B cell (primary cell): ENCODE measurements around the gene ANKRD35. TPM values are rescaled to one million over a fixed set of nuclear protein-coding genes. Genes with fewer than 3 reads are reported as not detected.

Experiments used
- ATAC-seq: fragments of 200-7000 bp; cut with Tn5 transposase; one replicate; pipeline ENCODE4 v1.10.0; 2021; ENCODE audit warnings: low read depth, mild to moderate bottlenecking, moderate number of reproducible peaks, moderate library complexity
- CTCF ChIA-PET: fragments of 350-600 bp; sonication (Branson Sonifier 250); formaldehyde crosslinking; loops from one replicate; lab custom pipeline; 2021; ENCODE audit warnings: antibody characterized with exemption, inconsistent platforms; lab: Charles Lee
- POLR2A ChIA-PET: fragments of 350-600 bp; sonication (Branson Sonifier 250); formaldehyde crosslinking; loops from one replicate; lab custom pipeline; 2021; ENCODE audit warnings: antibody characterized with exemption; lab: Charles Lee
- DNase-seq: peaks from one replicate; pipeline ENCODE4 v3.0.0; 2013
- H2AFZ ChIP-seq: 2 replicates; pipeline ENCODE4 v1.6.1; 2012; ENCODE audit warnings: mild to moderate bottlenecking, low read depth, low read length; ENCODE audit not compliant: insufficient read depth, poor library complexity, severe bottlenecking
- H3K27ac ChIP-seq, 2 donors: 1 replicate in 1 of 2; 2 replicates in 1 of 2; pipeline ENCODE4 v1.5.1; 2012 to 2013; ENCODE audit warnings: low read length in 2 of 2, mild to moderate bottlenecking in 2 of 2, moderate library complexity in 1 of 2
- H3K27me3 ChIP-seq, 4 experiments: fragments of 200-600 bp in 1 of 4; sonication (generic) in 1 of 4; replicated peaks in 1 of 4; 1 replicate in 2 of 4; 2 replicates in 2 of 4; pipeline versions ENCODE4 v1.6.1 to v1.7.0; 2013 to 2016; ENCODE audit warnings: low read length in 3 of 4, mild to moderate bottlenecking in 2 of 4, mixed read lengths in 1 of 4, moderate library complexity in 1 of 4; ENCODE audit not compliant: insufficient read depth in 4 of 4, control insufficient read depth in 3 of 4; ENCODE audit errors: control extremely low read depth in 1 of 4
- H3K36me3 ChIP-seq, 2 experiments: replicated peaks in 1 of 2; 1 replicate in 1 of 2; 2 replicates in 1 of 2; pipeline versions ENCODE4 v1.6.1 to v1.7.1; 2013; ENCODE audit warnings: low read length in 1 of 2; ENCODE audit not compliant: insufficient read depth in 2 of 2, control insufficient read depth in 1 of 2; ENCODE audit errors: control extremely low read depth in 1 of 2, extremely low read depth in 1 of 2
- H3K4me1 ChIP-seq, 2 donors: fragments of 200-600 bp in 1 of 2; sonication (generic) in 1 of 2; 1 replicate in 1 of 2; 2 replicates in 1 of 2; pipeline versions ENCODE4 v1.5.1 to v1.6.1; 2013 to 2017; ENCODE audit warnings: low read length in 2 of 2; ENCODE audit not compliant: control insufficient read depth in 2 of 2, insufficient read depth in 2 of 2
- H3K4me2 ChIP-seq: replicated peaks from 2 replicates; pipeline ENCODE3; 2012; ENCODE audit warnings: mild to moderate bottlenecking, low read depth, low read length; ENCODE audit not compliant: poor library complexity, severe bottlenecking
- H3K4me3 ChIP-seq, 5 experiments: fragments of 200-600 bp in 1 of 5; sonication (generic) in 1 of 5; 1 replicate in 3 of 5; 2 replicates in 2 of 5; pipeline versions ENCODE4 v1.5.1 to v1.7.0; 2011 to 2016; ENCODE audit warnings: low read length in 4 of 5, mild to moderate bottlenecking in 4 of 5, low read depth in 2 of 5, control low read depth in 1 of 5, moderate library complexity in 1 of 5; ENCODE audit not compliant: insufficient read depth in 1 of 5; ENCODE audit errors: control extremely low read depth in 1 of 5, extremely low read depth in 1 of 5
- H3K79me2 ChIP-seq: fragments of 200-600 bp; sonication (generic); one replicate; pipeline ENCODE4 v1.6.0; 2016; ENCODE audit warnings: low read length; ENCODE audit not compliant: control insufficient read depth, insufficient read depth
- H3K9ac ChIP-seq: fragments of 200-600 bp; sonication (generic); 2 replicates; pipeline ENCODE4 v1.6.1; 2017; ENCODE audit warnings: mild to moderate bottlenecking, low read length, moderate library complexity
- H3K9me3 ChIP-seq, 3 donors: one replicate each; pipeline versions ENCODE4 v1.6.1 to v1.7.1; 2013; ENCODE audit warnings: low read length in 2 of 3; ENCODE audit not compliant: control insufficient read depth in 2 of 3, insufficient read depth in 1 of 3; ENCODE audit errors: control extremely low read depth in 1 of 3
- H4K20me1 ChIP-seq: 2 replicates; pipeline ENCODE4 v1.6.0; 2012; ENCODE audit warnings: mild to moderate bottlenecking, low read length; ENCODE audit not compliant: insufficient read depth, control insufficient read depth, poor library complexity, severe bottlenecking
- H3K27ac Mint-ChIP-seq: one replicate; pipeline ENCODE4 v1.8.0; 2021; ENCODE audit warnings: mixed read lengths
- H3K27me3 Mint-ChIP-seq: one replicate; pipeline ENCODE4 v1.8.0; 2021; ENCODE audit warnings: mixed read lengths
- H3K4me1 Mint-ChIP-seq: one replicate; pipeline ENCODE4 v1.8.0; 2021; ENCODE audit warnings: mixed read lengths
- H3K4me3 Mint-ChIP-seq: one replicate; pipeline ENCODE4 v1.8.0; 2021; ENCODE audit warnings: mixed read lengths
- H3K9me3 Mint-ChIP-seq: one replicate; pipeline ENCODE4 v1.8.0; 2022; ENCODE audit warnings: mixed read lengths; ENCODE audit not compliant: insufficient read depth
- EZH2 ChIP-seq: IDR thresholded peaks from 2 replicates; pipeline ENCODE4 v1.6.1; 2012; ENCODE audit warnings: borderline replicate concordance, low read depth, mild to moderate bottlenecking, moderate library complexity, low read length; ENCODE audit not compliant: insufficient read depth, poor library complexity, severe bottlenecking
- WGBS: methylation state at CpG from one replicate; pipeline ENCODE4 v1.1.5; 2013; ENCODE audit warnings: missing lambda C conversion rate; ENCODE audit not compliant: insufficient coverage; 5-methylcytosine and 5-hydroxymethylcytosine counted together
- intact Hi-C: fragments of 100-400 bp; cut with micrococcal nuclease; formaldehyde crosslinking; loops from one replicate; pipeline ENCODE4 v1.10.0; 2022
- polyA plus RNA-seq: library from polyadenylated mRNA; depleted of rRNA; stranded (reverse); fragments of >200 nt; gene quantifications from 2 replicates; pipeline ENCODE4 v1.2.3, GENCODE V29; 2012
- total RNA-seq, 2 donors: library from RNA; stranded (reverse); fragments of 120-200 nt in 1 of 2; gene quantifications; 1 replicate in 1 of 2; 2 replicates in 1 of 2; pipeline versions ENCODE4 v1.2.3 to v1.2.4, GENCODE V29; 2013 to 2022
- TF ChIP-seq, protein P1 (sequence below): fragments of 200-600 bp; IDR thresholded peaks from one replicate; pipeline ENCODE4 v1.8.0; 2022; ENCODE audit warnings: antibody characterized with exemption, mild to moderate bottlenecking

ANKRD35 gene
- total and polyA plus RNA-seq, 2 donors (not counting 1 experiment from before 2014, with no cell fraction given): 0.04 TPM; not detected in 1

DNA sequence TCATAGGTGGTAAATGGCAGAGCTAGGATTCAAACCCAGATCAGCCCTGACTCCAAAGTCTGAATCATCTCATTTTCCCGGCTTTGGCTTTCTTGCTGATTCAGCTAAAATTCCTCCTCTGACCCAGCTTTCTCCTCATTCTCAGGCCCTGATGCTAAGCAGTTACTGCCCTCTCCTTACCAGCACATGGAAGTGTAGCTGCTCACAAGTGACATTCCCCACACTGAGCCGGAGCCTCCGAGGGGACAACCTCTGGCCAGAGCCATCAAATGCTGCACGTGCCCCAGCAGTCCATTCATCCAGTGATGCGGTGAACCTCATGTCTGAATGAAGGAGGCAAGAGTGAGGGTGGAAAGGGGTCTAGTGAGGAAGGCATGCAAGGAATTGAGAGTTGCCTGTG, 13.1 kb upstream of the ANKRD35 start:
- H3K9me3 Mint-ChIP-seq: no peaks in the 10 kb centered on the region
- ChIA-PET POLR2A (no interaction called here), CTCF (no interaction called here)
- H3K4me1 Mint-ChIP-seq: no peaks in the 10 kb centered on the region
- H3K27me3 Mint-ChIP-seq: no peaks in the 10 kb centered on the region
- no peaks in the 10 kb centered on the region for H3K4me1 ChIP-seq
- no peak overlapping the region for H3K4me2 ChIP-seq
- intact Hi-C loops: no loop called here
- no peaks in the 10 kb centered on the region for H3K36me3 ChIP-seq
- H3K4me3 Mint-ChIP-seq: no peak overlapping the region
- no peaks in the 10 kb centered on the region for H3K27me3 ChIP-seq
- ATAC-seq: no peak
- no peaks in the 10 kb centered on the region for H4K20me1 ChIP-seq
- WGBS: 92% methylated on average over 5 of the region's 5 CpGs
- no peaks in the 10 kb centered on the region for H3K9me3 ChIP-seq
- H2AFZ ChIP-seq: no peak overlapping the region
- no peak overlapping the region for H3K4me3 ChIP-seq
- no peak for DNase-seq
- no peak overlapping the region for H3K27ac Mint-ChIP-seq
- H3K9ac ChIP-seq: no peak overlapping the region
- TF ChIP-seq, protein P1, sequence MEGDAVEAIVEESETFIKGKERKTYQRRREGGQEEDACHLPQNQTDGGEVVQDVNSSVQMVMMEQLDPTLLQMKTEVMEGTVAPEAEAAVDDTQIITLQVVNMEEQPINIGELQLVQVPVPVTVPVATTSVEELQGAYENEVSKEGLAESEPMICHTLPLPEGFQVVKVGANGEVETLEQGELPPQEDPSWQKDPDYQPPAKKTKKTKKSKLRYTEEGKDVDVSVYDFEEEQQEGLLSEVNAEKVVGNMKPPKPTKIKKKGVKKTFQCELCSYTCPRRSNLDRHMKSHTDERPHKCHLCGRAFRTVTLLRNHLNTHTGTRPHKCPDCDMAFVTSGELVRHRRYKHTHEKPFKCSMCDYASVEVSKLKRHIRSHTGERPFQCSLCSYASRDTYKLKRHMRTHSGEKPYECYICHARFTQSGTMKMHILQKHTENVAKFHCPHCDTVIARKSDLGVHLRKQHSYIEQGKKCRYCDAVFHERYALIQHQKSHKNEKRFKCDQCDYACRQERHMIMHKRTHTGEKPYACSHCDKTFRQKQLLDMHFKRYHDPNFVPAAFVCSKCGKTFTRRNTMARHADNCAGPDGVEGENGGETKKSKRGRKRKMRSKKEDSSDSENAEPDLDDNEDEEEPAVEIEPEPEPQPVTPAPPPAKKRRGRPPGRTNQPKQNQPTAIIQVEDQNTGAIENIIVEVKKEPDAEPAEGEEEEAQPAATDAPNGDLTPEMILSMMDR: no peak
- no peak for TF ChIP-seq EZH2
- no peak overlapping the region for H3K27ac ChIP-seq
- H3K79me2 ChIP-seq: no peaks in the 10 kb centered on the region

DNA sequence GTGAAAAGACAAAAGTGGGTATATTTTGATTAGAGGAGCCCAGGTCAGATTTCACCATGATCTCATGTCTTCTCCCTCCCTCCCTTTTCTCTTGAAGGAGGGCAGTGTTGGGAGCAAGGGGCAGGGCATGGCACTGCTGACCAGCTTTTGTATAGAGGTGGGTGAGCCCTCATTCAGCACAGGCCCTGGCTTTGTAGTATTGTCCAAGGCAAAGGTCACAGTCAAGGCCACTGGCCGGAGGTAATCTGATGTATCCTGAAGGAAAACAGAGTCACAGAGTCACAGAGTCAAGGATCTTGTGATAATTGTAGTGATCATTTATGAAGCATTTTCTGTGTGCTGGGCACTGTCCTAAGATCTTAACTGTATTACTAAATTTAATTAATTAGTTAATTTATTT, 12.3 kb upstream of the ANKRD35 start:
- no peak overlapping the region for H3K4me2 ChIP-seq
- no peaks in the 10 kb centered on the region for H3K79me2 ChIP-seq
- Mint-ChIP-seq H3K4me3 (no peak overlapping the region), H3K9me3 (no peaks in the 10 kb centered on the region), H3K27me3 (no peaks in the 10 kb centered on the region), H3K4me1 (no peaks in the 10 kb centered on the region), H3K27ac (no peak overlapping the region)
- ATAC-seq (no peak), DNase-seq (no peak)
- H3K9ac ChIP-seq: no peak overlapping the region
- H3K27ac ChIP-seq: no peak overlapping the region
- CTCF ChIA-PET: no interaction called here
- H4K20me1 ChIP-seq: no peaks in the 10 kb centered on the region
- TF ChIP-seq, protein P1: no peak
- no peak for TF ChIP-seq EZH2
- WGBS: 100% methylated on average over 1 of the region's 1 CpG
- H3K27me3 ChIP-seq: no peaks in the 10 kb centered on the region
- no peak overlapping the region for H2AFZ ChIP-seq
- no peaks in the 10 kb centered on the region for H3K4me1 ChIP-seq
- H3K9me3 ChIP-seq: no peaks in the 10 kb centered on the region
- H3K4me3 ChIP-seq: no peak overlapping the region
- intact Hi-C loops: no loop called here
- POLR2A ChIA-PET: no interaction called here
- no peaks in the 10 kb centered on the region for H3K36me3 ChIP-seq
